OCI-LY7 (cell line): ENCODE results near the gene PGC. TPM values are rescaled to one million over a fixed set of nuclear protein-coding genes. Genes with fewer than 3 reads are reported as not detected.

Experiments
- BruUV-seq: library from RNA; stranded (reverse); fragments of 400-500 nt; replicated peaks from 2 replicates; lab custom pipeline; 2021; lab: Mats Ljungman, UMichigan
- CTCF ChIA-PET: fragments of 300-600 bp; sonication (Branson Sonifier 250); formaldehyde crosslinking; loops from one replicate; lab custom pipeline; 2022; ENCODE audit warnings: antibody characterized with exemption; ENCODE audit not compliant: unreplicated experiment; lab: Charles Lee
- POLR2A ChIA-PET: fragments of 300-600 bp; sonication (Branson Sonifier 250); formaldehyde crosslinking; loops from one replicate; lab custom pipeline; 2022; ENCODE audit warnings: antibody characterized with exemption; lab: Charles Lee
- DNase-seq: peaks from one replicate; pipeline ENCODE4 v3.0.0-alpha.2; 2015; ENCODE audit warnings: low spot score
- H2AFZ ChIP-seq: fragments of 200-600 bp; sonication (generic), shearing (Covaris generic); 2 replicates; pipeline ENCODE4 v1.6.1; 2014; ENCODE audit warnings: mild to moderate bottlenecking, antibody characterized with exemption, low read length, moderate library complexity
- H3K27ac ChIP-seq: fragments of 200-600 bp; sonication (generic); 2 replicates; pipeline ENCODE4 v1.5.1; 2014; ENCODE audit warnings: mixed run types, low read depth, mild to moderate bottlenecking, moderate library complexity, low read length, inconsistent platforms; ENCODE audit not compliant: poor library complexity, severe bottlenecking
- H3K36me3 ChIP-seq: fragments of 200-600 bp; sonication (generic); 2 replicates; pipeline ENCODE4 v1.6.1; 2014; ENCODE audit warnings: mild to moderate bottlenecking, antibody characterized with exemption, low read length, moderate library complexity, mixed read lengths; ENCODE audit not compliant: insufficient read depth
- H3K4me1 ChIP-seq: fragments of 200-600 bp; sonication (generic); 2 replicates; pipeline ENCODE4 v1.5.1; 2014; ENCODE audit warnings: mild to moderate bottlenecking, low read length; ENCODE audit not compliant: insufficient read depth, poor library complexity, severe bottlenecking
- H3K4me2 ChIP-seq: fragments of 200-600 bp; sonication (generic); 2 replicates; pipeline ENCODE4 v1.6.1; 2014; ENCODE audit warnings: mild to moderate bottlenecking, low read length
- H3K4me3 ChIP-seq: fragments of 200-600 bp; sonication (generic); 2 replicates; pipeline ENCODE4 v1.5.1; 2014; ENCODE audit warnings: mild to moderate bottlenecking, low read depth, low read length; ENCODE audit not compliant: poor library complexity, severe bottlenecking
- H3K79me2 ChIP-seq: fragments of 200-600 bp; sonication (generic); 2 replicates; pipeline ENCODE4 v1.6.1; 2016; ENCODE audit warnings: low read depth, mild to moderate bottlenecking, low read length, moderate library complexity, mixed read lengths; ENCODE audit not compliant: insufficient read depth
- H3K9me2 ChIP-seq: fragments of 200-600 bp; sonication (generic); 2 replicates; pipeline ENCODE4 v1.6.1; 2016; ENCODE audit warnings: mild to moderate bottlenecking, low read length, mixed read lengths; ENCODE audit not compliant: insufficient read depth
- H3K9me3 ChIP-seq: fragments of 200-600 bp; sonication (generic); 2 replicates; pipeline ENCODE4 v1.6.1; 2014; ENCODE audit warnings: mild to moderate bottlenecking, mixed run types, low read length, mixed read lengths
- H4K20me1 ChIP-seq: fragments of 200-600 bp; sonication (generic); 2 replicates; pipeline ENCODE4 v1.6.1; 2014; ENCODE audit warnings: mild to moderate bottlenecking, antibody characterized with exemption, low read length, moderate library complexity, mixed read lengths; ENCODE audit not compliant: insufficient read depth
- EZH2phosphoT487 ChIP-seq: fragments of 200-600 bp; sonication (generic); IDR thresholded peaks from 2 replicates; pipeline ENCODE4 v1.6.1; 2018; ENCODE audit warnings: low read depth, borderline replicate concordance, mild to moderate bottlenecking, mixed run types, antibody characterized with exemption, low read length, moderate library complexity, mixed read lengths
- intact Hi-C: fragments of 100-400 bp; cut with micrococcal nuclease; formaldehyde crosslinking; loops from one replicate; pipeline ENCODE4 v1.10.0; 2022; ENCODE audit not compliant: unreplicated experiment
- total RNA-seq, 2 experiments: library from RNA; depleted of rRNA in 1 of 2; stranded (reverse); fragments of >200 nt in 1 of 2; shearing (Covaris generic) in 1 of 2; gene quantifications; 2 replicates each; pipeline ENCODE4 v1.2.3, GENCODE V29; 2014 to 2022
- TF ChIP-seq, protein P1 (sequence below): fragments of 200-600 bp; sonication (generic); conservative IDR thresholded peaks from 2 replicates; pipeline ENCODE4 v1.5.1; 2014; ENCODE audit warnings: mild to moderate bottlenecking, antibody characterized with exemption, low read length, moderate library complexity, mixed read lengths

The PGC gene
- total RNA-seq, 2 experiments from 2014 or later: not detected

DNA sequence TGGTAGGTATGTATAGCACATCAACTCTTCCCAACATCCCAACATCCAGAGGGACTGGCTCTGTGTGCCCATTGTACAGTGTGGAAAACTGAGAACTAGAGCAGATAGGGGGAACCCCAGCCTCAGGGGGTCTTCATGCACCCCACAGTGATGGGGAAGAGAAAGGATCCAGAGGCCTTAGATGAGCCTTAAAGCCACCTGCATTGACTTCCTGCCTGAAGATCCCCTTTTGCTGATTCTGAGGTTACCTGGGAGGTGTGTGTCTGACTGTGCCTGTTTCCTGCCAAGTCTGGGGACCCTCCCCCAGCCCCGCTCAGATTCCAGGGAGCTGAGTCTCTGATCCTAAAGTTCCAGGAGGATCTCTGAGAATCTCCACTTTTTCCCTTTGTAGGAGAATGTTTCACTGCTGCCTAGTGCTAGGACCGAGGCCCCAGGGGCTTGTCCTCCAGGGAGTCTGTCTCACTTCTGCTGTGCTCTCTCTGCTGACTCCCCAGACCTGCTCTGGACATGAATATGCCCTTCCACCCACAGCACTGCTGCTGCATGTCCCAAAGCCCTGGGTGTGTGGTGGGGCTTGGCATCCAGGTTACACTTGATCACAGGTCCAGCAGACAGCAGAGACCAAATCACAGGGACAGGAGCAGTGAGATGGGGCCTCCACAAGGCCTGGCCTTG lies 12.8 kb upstream of the PGC start:
- TF ChIP-seq, protein P1, sequence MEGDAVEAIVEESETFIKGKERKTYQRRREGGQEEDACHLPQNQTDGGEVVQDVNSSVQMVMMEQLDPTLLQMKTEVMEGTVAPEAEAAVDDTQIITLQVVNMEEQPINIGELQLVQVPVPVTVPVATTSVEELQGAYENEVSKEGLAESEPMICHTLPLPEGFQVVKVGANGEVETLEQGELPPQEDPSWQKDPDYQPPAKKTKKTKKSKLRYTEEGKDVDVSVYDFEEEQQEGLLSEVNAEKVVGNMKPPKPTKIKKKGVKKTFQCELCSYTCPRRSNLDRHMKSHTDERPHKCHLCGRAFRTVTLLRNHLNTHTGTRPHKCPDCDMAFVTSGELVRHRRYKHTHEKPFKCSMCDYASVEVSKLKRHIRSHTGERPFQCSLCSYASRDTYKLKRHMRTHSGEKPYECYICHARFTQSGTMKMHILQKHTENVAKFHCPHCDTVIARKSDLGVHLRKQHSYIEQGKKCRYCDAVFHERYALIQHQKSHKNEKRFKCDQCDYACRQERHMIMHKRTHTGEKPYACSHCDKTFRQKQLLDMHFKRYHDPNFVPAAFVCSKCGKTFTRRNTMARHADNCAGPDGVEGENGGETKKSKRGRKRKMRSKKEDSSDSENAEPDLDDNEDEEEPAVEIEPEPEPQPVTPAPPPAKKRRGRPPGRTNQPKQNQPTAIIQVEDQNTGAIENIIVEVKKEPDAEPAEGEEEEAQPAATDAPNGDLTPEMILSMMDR: no peak
- no peak for TF ChIP-seq EZH2phosphoT487
- Histone ChIP-seq H3K4me1 (peaks cover 11% of the 10 kb centered on the region), H3K36me3 (no peaks in the 10 kb centered on the region), H4K20me1 (no peaks in the 10 kb centered on the region), H2AFZ (no peak overlapping the region), H3K79me2 (no peaks in the 10 kb centered on the region), H3K9me3 (no peaks in the 10 kb centered on the region), H3K27ac (no peak overlapping the region), H3K9me2 (no peaks in the 10 kb centered on the region), H3K4me2 (peak overlapping the region; percentile 33; the same call in 1 of the 2 replicates), H3K4me3 (no peak overlapping the region)
- ChIA-PET POLR2A (interaction anchor here (0.5 kb wide), 1 partner anchor 24 kb away, joined by 3 read pairs; no protein-coding TSS in a partner anchor), CTCF (interaction anchor here (1.0 kb wide), 1 partner anchor 10 kb away, joined by 3 read pairs; no protein-coding TSS in a partner anchor)
- intact Hi-C loops: no loop called here
- no TSS peak for BruUV-seq
- peak; percentile 39 for DNase-seq

DNA sequence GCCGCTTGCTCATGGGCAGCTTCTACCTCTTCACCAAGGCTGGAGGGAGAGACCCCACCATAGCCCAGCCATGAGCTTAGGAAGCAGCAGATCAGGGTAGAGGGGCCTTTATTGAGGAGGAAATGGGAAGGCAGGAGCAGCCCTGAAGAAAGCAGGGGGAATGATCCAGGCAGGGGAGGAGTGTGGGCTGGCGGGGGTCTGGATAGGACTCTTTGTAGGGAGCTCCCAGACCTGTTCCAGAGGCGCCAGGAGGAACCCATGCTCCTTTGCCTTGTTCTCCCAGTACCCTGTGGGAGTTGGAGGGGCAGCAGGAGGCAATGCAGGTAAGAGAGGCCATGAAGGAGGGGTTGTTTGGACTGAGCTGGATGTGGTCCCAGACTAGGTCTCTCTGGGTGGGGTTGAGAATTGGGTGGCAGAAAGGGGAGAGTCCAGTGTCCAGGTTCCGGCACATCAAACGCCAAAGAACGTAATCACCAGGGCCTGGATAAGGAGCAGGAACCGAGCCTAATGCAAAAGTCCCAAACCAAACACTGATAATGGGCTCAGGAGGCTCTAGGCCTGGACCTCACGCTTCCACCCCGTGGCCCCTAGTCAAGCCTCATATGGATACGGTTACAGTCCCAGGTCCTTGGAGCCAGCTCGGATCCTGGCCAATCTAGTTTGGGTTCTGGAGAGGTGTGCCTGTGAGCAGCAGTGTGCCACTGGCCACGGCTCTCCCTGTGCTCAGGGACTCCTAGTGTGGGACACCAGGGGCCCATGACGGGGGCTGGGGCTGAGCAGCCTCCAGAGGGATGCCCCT lies 12.1 kb upstream of the PGC start:
- no peaks in the 10 kb centered on the region for H4K20me1 ChIP-seq
- peak overlapping the region; percentile 33; the same call in 1 of the 2 replicates for H3K4me2 ChIP-seq
- BruUV-seq: no TSS peak
- TF ChIP-seq, protein P1: no peak
- ChIA-PET POLR2A (interaction anchor here (0.5 kb wide), 1 partner anchor 24 kb away, joined by 3 read pairs; no protein-coding TSS in a partner anchor), CTCF (no interaction called here)
- H3K4me1 ChIP-seq: peaks cover 11% of the 10 kb centered on the region
- intact Hi-C loops: no loop called here
- H2AFZ ChIP-seq: no peak overlapping the region
- no peak overlapping the region for H3K27ac ChIP-seq
- H3K9me2 ChIP-seq: no peaks in the 10 kb centered on the region
- no peak overlapping the region for H3K4me3 ChIP-seq
- H3K79me2 ChIP-seq: no peaks in the 10 kb centered on the region
- H3K36me3 ChIP-seq: no peaks in the 10 kb centered on the region
- no peaks in the 10 kb centered on the region for H3K9me3 ChIP-seq
- no peak for DNase-seq

DNA sequence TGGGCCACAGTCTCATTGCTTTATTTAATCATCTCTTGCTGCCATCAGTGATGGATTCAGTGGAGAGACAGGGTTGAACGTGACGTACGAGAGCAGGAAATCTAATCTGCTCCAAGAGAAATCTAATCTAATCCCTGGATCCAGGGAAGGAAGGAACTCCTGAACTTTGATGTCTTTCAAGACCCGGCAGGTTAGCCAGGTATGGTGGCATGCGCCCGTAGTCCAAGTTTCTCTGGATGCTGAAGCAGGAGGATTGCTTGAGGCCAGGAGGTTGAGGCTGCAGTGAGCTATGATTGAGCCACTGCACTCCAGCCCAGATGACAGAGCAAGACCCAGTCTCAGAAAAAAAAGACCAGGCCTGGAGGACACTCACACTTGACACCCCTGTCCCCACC lies 11.4 kb upstream of the PGC start:
- intact Hi-C loops: no loop called here
- Histone ChIP-seq H3K4me1 (peaks cover 11% of the 10 kb centered on the region), H3K4me3 (no peak overlapping the region), H3K79me2 (no peaks in the 10 kb centered on the region), H2AFZ (no peak overlapping the region), H3K4me2 (no peak overlapping the region), H3K9me3 (no peaks in the 10 kb centered on the region), H3K27ac (no peak overlapping the region), H3K9me2 (no peaks in the 10 kb centered on the region), H4K20me1 (no peaks in the 10 kb centered on the region), H3K36me3 (no peaks in the 10 kb centered on the region)
- BruUV-seq: no TSS peak
- POLR2A ChIA-PET: no interaction called here
- DNase-seq: no peak
- TF ChIP-seq, protein P1: no peak
- TF ChIP-seq EZH2phosphoT487: no peak
- CTCF ChIA-PET: no interaction called here
